ENCODE measurements around the gene HSF2. TPM values are rescaled to one million over a fixed set of nuclear protein-coding genes. Genes with fewer than 3 reads are reported as not detected.

The HSF2 gene
- total and polyA plus RNA-seq, 9 donors = 14.0 to 28.1 (median 17.3) TPM

DNA sequence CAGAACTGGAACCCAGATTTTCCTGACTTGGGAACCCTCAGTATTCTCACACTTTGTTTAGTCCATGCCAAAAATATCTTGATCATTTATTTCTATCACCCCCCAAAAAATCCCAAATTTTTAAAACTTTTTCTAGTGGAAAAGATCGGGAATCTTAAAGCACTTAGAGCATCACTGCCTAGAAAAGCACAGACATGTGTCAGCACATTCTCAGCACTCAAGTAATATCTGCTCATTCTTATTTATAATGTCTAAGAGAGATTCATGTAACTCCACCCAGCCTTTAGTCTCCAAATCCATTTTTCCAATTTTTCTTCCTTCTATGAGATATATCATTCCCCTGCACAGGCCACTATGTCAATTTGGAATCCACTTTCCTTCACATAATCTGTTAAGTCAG lies 29.9 kb upstream of the HSF2 start:
- WGBS, 3 donors = 65 to 71% (median 68%) methylated on average over 1 of the region's 1 CpG
- DNase-seq = no peak
- Histone ChIP-seq H3K4me1 (ENCODE audit: insufficient read depth) (no peaks in the 10 kb centered on the region), H3K27me3 (no peaks in the 10 kb centered on the region), H3K9me3 (no peaks in the 10 kb centered on the region), H3K36me3 (no peaks in the 10 kb centered on the region), H3K27ac (no peak overlapping the region), H3K4me3 (no peak overlapping the region)
- TF ChIP-seq, protein P1, sequence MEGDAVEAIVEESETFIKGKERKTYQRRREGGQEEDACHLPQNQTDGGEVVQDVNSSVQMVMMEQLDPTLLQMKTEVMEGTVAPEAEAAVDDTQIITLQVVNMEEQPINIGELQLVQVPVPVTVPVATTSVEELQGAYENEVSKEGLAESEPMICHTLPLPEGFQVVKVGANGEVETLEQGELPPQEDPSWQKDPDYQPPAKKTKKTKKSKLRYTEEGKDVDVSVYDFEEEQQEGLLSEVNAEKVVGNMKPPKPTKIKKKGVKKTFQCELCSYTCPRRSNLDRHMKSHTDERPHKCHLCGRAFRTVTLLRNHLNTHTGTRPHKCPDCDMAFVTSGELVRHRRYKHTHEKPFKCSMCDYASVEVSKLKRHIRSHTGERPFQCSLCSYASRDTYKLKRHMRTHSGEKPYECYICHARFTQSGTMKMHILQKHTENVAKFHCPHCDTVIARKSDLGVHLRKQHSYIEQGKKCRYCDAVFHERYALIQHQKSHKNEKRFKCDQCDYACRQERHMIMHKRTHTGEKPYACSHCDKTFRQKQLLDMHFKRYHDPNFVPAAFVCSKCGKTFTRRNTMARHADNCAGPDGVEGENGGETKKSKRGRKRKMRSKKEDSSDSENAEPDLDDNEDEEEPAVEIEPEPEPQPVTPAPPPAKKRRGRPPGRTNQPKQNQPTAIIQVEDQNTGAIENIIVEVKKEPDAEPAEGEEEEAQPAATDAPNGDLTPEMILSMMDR (IDR thresholded peaks at IDR 0.05) = no peak
- TF ChIP-seq POLR2A (IDR thresholded peaks at IDR 0.05) (no peak), EP300 (IDR thresholded peaks at IDR 0.05) (no peak)
- intact Hi-C loops (cut with DNase I) = no loop called here

DNA sequence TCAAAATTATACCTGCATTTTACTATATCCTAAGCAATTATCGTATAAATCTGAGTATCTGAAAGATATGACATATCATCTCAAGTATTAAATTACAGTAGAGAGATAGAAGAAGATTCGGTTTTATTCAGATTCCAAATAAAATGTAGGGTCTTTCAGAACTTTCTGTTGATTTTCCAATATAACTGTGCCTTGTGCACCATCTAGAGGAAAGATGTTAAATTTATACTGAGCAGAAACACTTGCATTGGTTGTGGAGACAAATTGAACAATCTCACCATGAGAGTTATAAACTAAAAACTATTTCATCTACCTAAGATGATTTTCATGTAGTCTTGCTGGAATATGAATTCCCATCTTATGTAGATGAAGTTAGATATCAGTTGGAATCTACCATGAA lies 26.8 kb upstream of the HSF2 start:
- Histone ChIP-seq H3K4me1 (ENCODE audit: insufficient read depth) (no peaks in the 10 kb centered on the region), H3K27ac (no peak overlapping the region), H3K27me3 (no peaks in the 10 kb centered on the region), H3K9me3 (no peaks in the 10 kb centered on the region), H3K36me3 (no peaks in the 10 kb centered on the region), H3K4me3 (no peak overlapping the region)
- TF ChIP-seq EP300 (IDR thresholded peaks at IDR 0.05) (no peak), POLR2A (IDR thresholded peaks at IDR 0.05) (no peak)
- TF ChIP-seq, protein P1 (IDR thresholded peaks at IDR 0.05) = no peak
- WGBS, 3 donors = 7 to 16% (median 9%) methylated on average over 2 of the region's 2 CpGs
- DNase-seq = no peak
- intact Hi-C loops (cut with DNase I) = no loop called here

DNA sequence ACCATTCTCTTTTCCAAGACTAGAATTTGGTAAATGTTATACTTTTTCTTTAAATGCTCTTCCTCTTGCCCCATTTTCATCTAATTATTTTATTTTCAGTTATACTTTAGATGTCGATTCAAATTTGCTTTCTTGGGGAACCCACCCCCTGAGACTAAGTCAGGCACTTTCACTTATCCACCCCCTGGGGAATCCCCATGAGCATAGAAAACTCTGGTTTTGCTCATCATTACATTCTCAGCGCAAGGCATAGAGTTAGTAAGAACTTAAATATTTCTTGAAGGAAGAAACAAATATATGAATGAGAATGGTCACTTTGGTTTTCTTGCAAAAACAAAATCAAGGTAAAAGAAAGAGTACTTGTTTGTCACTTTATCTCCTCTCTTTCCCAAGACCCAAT lies 25.1 kb upstream of the HSF2 start:
- no peak for DNase-seq
- intact Hi-C loops (cut with DNase I) = no loop called here
- no peaks in the 10 kb centered on the region for H3K27me3 ChIP-seq
- H3K27ac ChIP-seq = no peak overlapping the region
- WGBS, 3 donors = 84 to 91% (median 88%) methylated on average over 2 of the region's 2 CpGs
- H3K4me3 ChIP-seq = no peak overlapping the region
- TF ChIP-seq, protein P1 (IDR thresholded peaks at IDR 0.05) = no peak
- TF ChIP-seq EP300 (IDR thresholded peaks at IDR 0.05) (no peak), POLR2A (IDR thresholded peaks at IDR 0.05) (no peak)
- no peaks in the 10 kb centered on the region for H3K4me1 ChIP-seq (ENCODE audit: insufficient read depth)
- H3K36me3 ChIP-seq = no peaks in the 10 kb centered on the region
- H3K9me3 ChIP-seq = no peaks in the 10 kb centered on the region

DNA sequence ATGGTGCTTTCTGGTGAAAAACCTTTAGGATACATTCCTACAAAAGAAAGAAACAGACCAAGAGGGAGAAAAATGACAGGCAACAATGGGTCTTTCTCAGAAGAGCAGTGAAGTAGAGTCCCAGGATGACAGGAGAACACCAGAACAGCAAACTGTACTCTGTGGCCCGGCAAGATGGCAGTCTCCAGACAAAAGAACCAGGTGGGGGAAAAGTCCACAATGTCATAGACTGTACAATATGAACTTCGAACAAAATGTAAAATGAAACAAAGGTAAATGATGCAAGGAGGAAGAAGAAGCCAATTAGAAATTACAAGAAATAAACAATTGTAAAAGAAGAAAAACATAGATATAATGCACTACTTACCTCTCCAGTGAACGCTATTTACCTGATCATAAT lies 23.2 kb upstream of the HSF2 start:
- DNase-seq = no peak
- H3K9me3 ChIP-seq = no peaks in the 10 kb centered on the region
- no peak overlapping the region for H3K4me3 ChIP-seq
- intact Hi-C loops (cut with DNase I) = no loop called here
- TF ChIP-seq EP300 (IDR thresholded peaks at IDR 0.05) (no peak), POLR2A (IDR thresholded peaks at IDR 0.05) (no peak)
- TF ChIP-seq, protein P1 (IDR thresholded peaks at IDR 0.05) = no peak
- H3K27me3 ChIP-seq = no peaks in the 10 kb centered on the region
- H3K27ac ChIP-seq = no peak overlapping the region
- no peaks in the 10 kb centered on the region for H3K4me1 ChIP-seq (ENCODE audit: insufficient read depth)
- H3K36me3 ChIP-seq = no peaks in the 10 kb centered on the region
- 54 to 70% (median 70%) methylated on average over 3 of the region's 3 CpGs for WGBS, 3 donors

Data from ovary (tissue), 9 donors.